Measurements from ENCODE around the gene FRY. TPM values are rescaled to one million over a fixed set of nuclear protein-coding genes. Genes with fewer than 3 reads are reported as not detected.

Gene FRY
- total RNA-seq, 1 donor, result 12.3 TPM

DNA sequence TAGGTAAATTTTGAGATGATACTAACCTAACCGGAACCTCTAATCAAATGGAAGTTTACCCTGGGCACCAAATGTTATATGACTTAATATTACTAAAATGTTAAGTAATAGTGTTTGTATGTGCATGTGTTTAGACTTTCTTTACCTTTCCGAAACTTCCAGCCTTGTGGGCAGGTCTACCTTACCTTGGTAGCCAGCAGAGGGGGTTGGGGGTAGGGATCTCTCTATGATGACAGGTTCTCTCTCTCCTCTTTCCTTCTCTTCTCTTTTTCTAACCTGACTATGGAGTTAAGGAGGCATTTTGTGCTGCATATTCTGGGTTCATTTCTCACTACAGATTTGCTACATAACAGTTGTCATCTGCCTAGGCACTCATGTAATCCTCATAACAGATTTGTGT is 6.8 kb upstream of the FRY start:
- Histone ChIP-seq H3K9me3 (ENCODE audit: low read depth, low read length) (no peaks in the 10 kb centered on the region), H3K27ac (ENCODE audit: low read depth, low read length) (no peak overlapping the region), H2AFZ (ENCODE audit: low read length) (no peak overlapping the region), H3K4me3 (ENCODE audit: insufficient read depth, low read length) (no peak overlapping the region), H3K4me1 (ENCODE audit: insufficient read depth, low read length) (peaks cover 12% of the 10 kb centered on the region), H4K20me1 (ENCODE audit: insufficient read depth, low read length) (no peaks in the 10 kb centered on the region), H3K27me3 (ENCODE audit: insufficient read depth, low read length) (no peaks in the 10 kb centered on the region), H3K36me3 (ENCODE audit: insufficient read depth, low read length) (no peaks in the 10 kb centered on the region), H3K79me2 (ENCODE audit: insufficient read depth, low read length) (no peaks in the 10 kb centered on the region), H3K4me2 (ENCODE audit: insufficient read depth, low read length) (no peak overlapping the region)
- TF ChIP-seq, protein P1, sequence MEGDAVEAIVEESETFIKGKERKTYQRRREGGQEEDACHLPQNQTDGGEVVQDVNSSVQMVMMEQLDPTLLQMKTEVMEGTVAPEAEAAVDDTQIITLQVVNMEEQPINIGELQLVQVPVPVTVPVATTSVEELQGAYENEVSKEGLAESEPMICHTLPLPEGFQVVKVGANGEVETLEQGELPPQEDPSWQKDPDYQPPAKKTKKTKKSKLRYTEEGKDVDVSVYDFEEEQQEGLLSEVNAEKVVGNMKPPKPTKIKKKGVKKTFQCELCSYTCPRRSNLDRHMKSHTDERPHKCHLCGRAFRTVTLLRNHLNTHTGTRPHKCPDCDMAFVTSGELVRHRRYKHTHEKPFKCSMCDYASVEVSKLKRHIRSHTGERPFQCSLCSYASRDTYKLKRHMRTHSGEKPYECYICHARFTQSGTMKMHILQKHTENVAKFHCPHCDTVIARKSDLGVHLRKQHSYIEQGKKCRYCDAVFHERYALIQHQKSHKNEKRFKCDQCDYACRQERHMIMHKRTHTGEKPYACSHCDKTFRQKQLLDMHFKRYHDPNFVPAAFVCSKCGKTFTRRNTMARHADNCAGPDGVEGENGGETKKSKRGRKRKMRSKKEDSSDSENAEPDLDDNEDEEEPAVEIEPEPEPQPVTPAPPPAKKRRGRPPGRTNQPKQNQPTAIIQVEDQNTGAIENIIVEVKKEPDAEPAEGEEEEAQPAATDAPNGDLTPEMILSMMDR (IDR thresholded peaks at IDR 0.05; ENCODE audit: extremely low read depth, low read depth, low read length), result no peak
- no peak for DNase-seq (ENCODE audit: insufficient read length, low spot score, missing footprints)

- no peaks in the 10 kb centered on the region for H3K36me3 ChIP-seq (ENCODE audit: insufficient read depth, low read length)
- no peaks in the 10 kb centered on the region for H3K79me2 ChIP-seq (ENCODE audit: insufficient read depth, low read length)
- H4K20me1 ChIP-seq (ENCODE audit: insufficient read depth, low read length), result no peaks in the 10 kb centered on the region
- peaks cover 17% of the 10 kb centered on the region for H3K4me1 ChIP-seq (ENCODE audit: insufficient read depth, low read length)
- H3K4me3 ChIP-seq (ENCODE audit: insufficient read depth, low read length), result no peak overlapping the region
- no peak overlapping the region for H2AFZ ChIP-seq (ENCODE audit: low read length)
- DNase-seq (ENCODE audit: insufficient read length, low spot score, missing footprints), result no peak
- no peaks in the 10 kb centered on the region for H3K27me3 ChIP-seq (ENCODE audit: insufficient read depth, low read length)
- TF ChIP-seq, protein P1 (IDR thresholded peaks at IDR 0.05; ENCODE audit: extremely low read depth, low read depth, low read length), result no peak
- H3K27ac ChIP-seq (ENCODE audit: low read depth, low read length), result no peak overlapping the region
- H3K9me3 ChIP-seq (ENCODE audit: low read depth, low read length), result no peaks in the 10 kb centered on the region
- no peak overlapping the region for H3K4me2 ChIP-seq (ENCODE audit: insufficient read depth, low read length)
Measured at GRCh38 chr13:32025730-32026129, 5.8 kb upstream of the FRY start.

- peaks cover 16% of the 10 kb centered on the region for H3K4me1 ChIP-seq (ENCODE audit: insufficient read depth, low read length)
- no peak overlapping the region for H3K27ac ChIP-seq (ENCODE audit: low read depth, low read length)
- no peaks in the 10 kb centered on the region for H3K27me3 ChIP-seq (ENCODE audit: insufficient read depth, low read length)
- H3K4me2 ChIP-seq (ENCODE audit: insufficient read depth, low read length), result no peak overlapping the region
- no peak overlapping the region for H3K4me3 ChIP-seq (ENCODE audit: insufficient read depth, low read length)
- no peaks in the 10 kb centered on the region for H3K79me2 ChIP-seq (ENCODE audit: insufficient read depth, low read length)
- no peak overlapping the region for H2AFZ ChIP-seq (ENCODE audit: low read length)
- no peaks in the 10 kb centered on the region for H3K9me3 ChIP-seq (ENCODE audit: low read depth, low read length)
- H4K20me1 ChIP-seq (ENCODE audit: insufficient read depth, low read length), result no peaks in the 10 kb centered on the region
- TF ChIP-seq, protein P1 (IDR thresholded peaks at IDR 0.05; ENCODE audit: extremely low read depth, low read depth, low read length), result no peak
- no peak for DNase-seq (ENCODE audit: insufficient read length, low spot score, missing footprints)
- no peaks in the 10 kb centered on the region for H3K36me3 ChIP-seq (ENCODE audit: insufficient read depth, low read length)
Measured at GRCh38 chr13:32026623-32027022, 5.0 kb upstream of the FRY start.

DNA sequence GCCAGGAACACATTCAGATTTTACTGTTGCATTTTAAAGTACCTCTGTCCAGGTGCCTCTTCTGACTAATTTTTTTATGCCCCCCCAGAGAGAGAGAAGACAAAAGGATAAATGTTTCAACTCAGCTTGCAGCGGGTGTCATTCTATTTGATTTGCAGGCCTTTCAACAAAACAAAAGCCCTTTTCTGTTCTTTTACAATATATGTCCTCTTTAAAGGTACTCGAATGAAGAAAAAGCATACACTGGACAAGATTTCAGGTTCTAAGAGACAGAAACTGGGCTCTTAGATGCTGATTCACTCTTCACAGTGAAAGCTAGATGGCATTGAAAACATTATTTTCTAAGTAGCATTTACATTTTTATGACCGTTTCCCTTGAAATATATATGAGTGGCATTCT is 2.9 kb upstream of the FRY start:
- H4K20me1 ChIP-seq (ENCODE audit: insufficient read depth, low read length), result no peaks in the 10 kb centered on the region
- TF ChIP-seq, protein P1 (IDR thresholded peaks at IDR 0.05; ENCODE audit: extremely low read depth, low read depth, low read length), result no peak
- peaks cover 2% of the 10 kb centered on the region for H3K79me2 ChIP-seq (ENCODE audit: insufficient read depth, low read length)
- no peak overlapping the region for H2AFZ ChIP-seq (ENCODE audit: low read length)
- H3K4me3 ChIP-seq (ENCODE audit: insufficient read depth, low read length), result no peak overlapping the region
- no peaks in the 10 kb centered on the region for H3K27me3 ChIP-seq (ENCODE audit: insufficient read depth, low read length)
- no peaks in the 10 kb centered on the region for H3K9me3 ChIP-seq (ENCODE audit: low read depth, low read length)
- peaks cover 7% of the 10 kb centered on the region for H3K4me1 ChIP-seq (ENCODE audit: insufficient read depth, low read length)
- no peak overlapping the region for H3K27ac ChIP-seq (ENCODE audit: low read depth, low read length)
- DNase-seq (ENCODE audit: insufficient read length, low spot score, missing footprints), result no peak
- no peak overlapping the region for H3K4me2 ChIP-seq (ENCODE audit: insufficient read depth, low read length)
- no peaks in the 10 kb centered on the region for H3K36me3 ChIP-seq (ENCODE audit: insufficient read depth, low read length)
